ENCODE measurements around the gene GNMT. TPM values are rescaled to one million over a fixed set of nuclear protein-coding genes. Genes with fewer than 3 reads are reported as not detected.

GNMT gene
- total RNA-seq, result 0.20 TPM in 1 of 2 replicates, not detected in the other

GRCh38 chr6:42960243-42961019, at the start of gene GNMT:
TSS of gene GNMT (plus strand) at chr6:42960754. CDS start at chr6:42960768, 14 bp downstream.

GRCh38 chr6:42915732-42916131, 44.8 kb upstream of the GNMT start, which contains the start of gene PTCRA:
TSS of gene PTCRA (plus strand) at chr6:42916053. CDS start at chr6:42916070, 17 bp downstream.

GRCh38 chr6:42928986-42929820, 31.4 kb upstream of the GNMT start, which contains the start of gene CNPY3:
TSS of gene CNPY3 (plus strand) at chr6:42929480. CDS start at chr6:42929571, 91 bp downstream.

GRCh38 chr6:42978839-42979522, 18.4 kb downstream of the GNMT start, which contains the start of gene PEX6:
TSS of gene PEX6 (minus strand) at chr6:42979181. CDS start at chr6:42979150, 31 bp downstream.

GRCh38 chr6:42984001-42984923, 23.7 kb downstream of the GNMT start, which contains the start of gene PPP2R5D:
TSS of gene PPP2R5D (plus strand) at chr6:42984570. CDS start at chr6:42984678, 108 bp downstream.

Other genes starting within 250 kb of the GNMT start
- gene PRPH2, start 238.2 kb upstream of the GNMT start, total RNA-seq, result 0.49 and 0.53 TPM in 2 replicates
- gene TBCC, start 214.7 kb upstream of the GNMT start, total RNA-seq, result 37.3 and 42.6 TPM in 2 replicates
- 2.7 and 3.6 TPM in 2 replicates for gene BICRAL, start 178.7 kb upstream of the GNMT start, total RNA-seq
- gene RPL7L1, start 81.1 kb upstream of the GNMT start, total RNA-seq, result 136 and 160 TPM in 2 replicates
- 5.4 TPM in 1 of 2 replicates, not detected in the other for gene PTCRA, start 44.7 kb upstream of the GNMT start, total RNA-seq
- 48.6 and 49.2 TPM in 2 replicates for gene CNPY3, start 31.3 kb upstream of the GNMT start, total RNA-seq
- gene PEX6, start 18.4 kb downstream of the GNMT start, total RNA-seq, result 6.8 and 7.2 TPM in 2 replicates
- gene PPP2R5D, start 23.8 kb downstream of the GNMT start, total RNA-seq, result 53.6 and 60.5 TPM in 2 replicates
- 83.0 and 84.1 TPM in 2 replicates for gene MEA1, start 53.2 kb downstream of the GNMT start, total RNA-seq
- gene KLHDC3, start 53.5 kb downstream of the GNMT start, total RNA-seq, result 78.0 and 86.2 TPM in 2 replicates
- gene RRP36, start 60.9 kb downstream of the GNMT start, total RNA-seq, result 126 and 138 TPM in 2 replicates
- gene CUL7, start 93.1 kb downstream of the GNMT start, total RNA-seq, result 10.2 and 13.2 TPM in 2 replicates
- gene MRPL2, start 98.7 kb downstream of the GNMT start, total RNA-seq, result 21.7 and 30.6 TPM in 2 replicates
- 7.0 and 8.6 TPM in 2 replicates for gene KLC4, start 98.9 kb downstream of the GNMT start, total RNA-seq
- 25.8 and 27.7 TPM in 2 replicates for gene PTK7, start 115.6 kb downstream of the GNMT start, total RNA-seq
- gene SRF, start 210.5 kb downstream of the GNMT start, total RNA-seq, result 25.3 and 26.9 TPM in 2 replicates
- 15.3 and 16.2 TPM in 2 replicates for gene CUL9, start 221.4 kb downstream of the GNMT start, total RNA-seq

All from mammary microvascular endothelial cell (primary cell).